ENCODE results near the gene RSPO1. TPM values are rescaled to one million over a fixed set of nuclear protein-coding genes. Genes with fewer than 3 reads are reported as not detected.

The RSPO1 gene
- total RNA-seq, 1 donor from 2014 or later: 9.1 TPM

DNA sequence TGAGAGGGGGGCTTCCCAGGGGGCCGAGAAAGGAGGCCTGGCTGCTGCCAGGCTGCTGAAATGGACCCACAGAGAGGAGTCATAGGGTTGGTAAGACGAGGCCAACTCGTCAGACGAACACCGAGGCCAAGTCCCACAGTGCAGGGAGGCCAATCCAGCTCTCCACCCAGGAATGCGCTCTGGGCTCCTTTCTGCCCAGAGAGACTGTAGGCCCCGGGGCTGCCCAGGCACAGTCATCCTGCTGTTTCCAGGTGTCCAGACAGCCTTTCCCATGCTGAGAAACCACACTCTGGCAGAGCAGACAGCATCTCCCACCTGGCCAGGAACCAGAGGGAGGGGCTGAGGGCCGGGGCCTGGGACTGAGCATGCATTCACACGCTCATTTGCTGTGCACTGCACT lies 26.7 kb upstream of the RSPO1 start:
- Histone ChIP-seq H3K36me3 (no peaks in the 10 kb centered on the region), H3K27ac (no peak overlapping the region), H3K4me1 (no peaks in the 10 kb centered on the region), H3K9me3 (no peaks in the 10 kb centered on the region), H3K27me3 (no peaks in the 10 kb centered on the region), H3K4me3 (no peak overlapping the region)
- TF ChIP-seq, protein P1, sequence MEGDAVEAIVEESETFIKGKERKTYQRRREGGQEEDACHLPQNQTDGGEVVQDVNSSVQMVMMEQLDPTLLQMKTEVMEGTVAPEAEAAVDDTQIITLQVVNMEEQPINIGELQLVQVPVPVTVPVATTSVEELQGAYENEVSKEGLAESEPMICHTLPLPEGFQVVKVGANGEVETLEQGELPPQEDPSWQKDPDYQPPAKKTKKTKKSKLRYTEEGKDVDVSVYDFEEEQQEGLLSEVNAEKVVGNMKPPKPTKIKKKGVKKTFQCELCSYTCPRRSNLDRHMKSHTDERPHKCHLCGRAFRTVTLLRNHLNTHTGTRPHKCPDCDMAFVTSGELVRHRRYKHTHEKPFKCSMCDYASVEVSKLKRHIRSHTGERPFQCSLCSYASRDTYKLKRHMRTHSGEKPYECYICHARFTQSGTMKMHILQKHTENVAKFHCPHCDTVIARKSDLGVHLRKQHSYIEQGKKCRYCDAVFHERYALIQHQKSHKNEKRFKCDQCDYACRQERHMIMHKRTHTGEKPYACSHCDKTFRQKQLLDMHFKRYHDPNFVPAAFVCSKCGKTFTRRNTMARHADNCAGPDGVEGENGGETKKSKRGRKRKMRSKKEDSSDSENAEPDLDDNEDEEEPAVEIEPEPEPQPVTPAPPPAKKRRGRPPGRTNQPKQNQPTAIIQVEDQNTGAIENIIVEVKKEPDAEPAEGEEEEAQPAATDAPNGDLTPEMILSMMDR (IDR thresholded peaks at IDR 0.05): no peak
- intact Hi-C loops (cut with DNase I): no loop called here
- ATAC-seq (no peak), DNase-seq (no peak)

DNA sequence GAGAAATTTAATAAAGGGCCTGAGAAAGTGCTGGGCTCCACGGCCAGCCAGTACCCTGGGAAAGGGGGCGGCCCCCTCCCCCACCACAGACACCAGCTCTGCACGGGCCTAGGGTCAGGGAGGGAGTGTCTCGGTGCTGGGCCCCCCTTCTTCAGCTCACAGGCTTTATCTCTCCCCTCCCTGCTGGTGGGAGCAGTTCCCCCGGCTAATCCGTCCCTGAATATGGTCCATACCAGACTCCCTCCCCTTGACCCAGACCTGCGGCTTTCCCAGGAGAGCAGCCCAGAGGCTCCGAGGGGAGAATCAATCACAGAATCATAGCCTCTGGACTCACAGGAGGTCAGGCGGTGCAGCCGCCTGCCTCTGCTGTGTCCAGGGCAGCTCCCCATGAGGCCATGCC lies 26.0 kb upstream of the RSPO1 start:
- ATAC-seq (no peak), DNase-seq (no peak)
- no peaks in the 10 kb centered on the region for H3K36me3 ChIP-seq
- H3K27me3 ChIP-seq: no peaks in the 10 kb centered on the region
- intact Hi-C loops (cut with DNase I): no loop called here
- no peak overlapping the region for H3K4me3 ChIP-seq
- no peaks in the 10 kb centered on the region for H3K4me1 ChIP-seq
- no peak overlapping the region for H3K27ac ChIP-seq
- no peaks in the 10 kb centered on the region for H3K9me3 ChIP-seq
- TF ChIP-seq, protein P1 (IDR thresholded peaks at IDR 0.05): no peak

DNA sequence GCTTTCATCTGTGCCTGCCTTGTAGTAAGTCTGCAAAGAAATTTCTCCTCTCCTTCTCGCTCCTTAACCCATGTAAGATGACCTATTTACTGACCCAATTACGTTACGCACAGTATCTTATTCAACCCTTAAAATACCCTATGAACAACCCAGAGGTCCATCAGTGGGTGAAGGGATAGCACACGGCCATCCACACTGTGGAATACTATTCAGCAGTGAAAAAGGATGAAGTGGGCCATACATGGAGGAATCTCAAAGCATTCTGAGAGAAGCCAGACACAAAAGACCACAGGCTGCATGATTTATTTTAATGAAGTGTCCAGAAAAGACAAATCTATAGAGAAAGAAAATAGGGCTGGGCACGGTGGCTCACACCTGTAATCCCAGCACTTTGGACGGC lies 23.8 kb upstream of the RSPO1 start:
- Histone ChIP-seq H3K4me3 (no peak overlapping the region), H3K27me3 (no peaks in the 10 kb centered on the region), H3K4me1 (no peaks in the 10 kb centered on the region), H3K27ac (no peak overlapping the region), H3K9me3 (no peaks in the 10 kb centered on the region), H3K36me3 (no peaks in the 10 kb centered on the region)
- intact Hi-C loops (cut with DNase I): no loop called here
- TF ChIP-seq, protein P1 (IDR thresholded peaks at IDR 0.05): no peak
- DNase-seq (no peak), ATAC-seq (no peak)

DNA sequence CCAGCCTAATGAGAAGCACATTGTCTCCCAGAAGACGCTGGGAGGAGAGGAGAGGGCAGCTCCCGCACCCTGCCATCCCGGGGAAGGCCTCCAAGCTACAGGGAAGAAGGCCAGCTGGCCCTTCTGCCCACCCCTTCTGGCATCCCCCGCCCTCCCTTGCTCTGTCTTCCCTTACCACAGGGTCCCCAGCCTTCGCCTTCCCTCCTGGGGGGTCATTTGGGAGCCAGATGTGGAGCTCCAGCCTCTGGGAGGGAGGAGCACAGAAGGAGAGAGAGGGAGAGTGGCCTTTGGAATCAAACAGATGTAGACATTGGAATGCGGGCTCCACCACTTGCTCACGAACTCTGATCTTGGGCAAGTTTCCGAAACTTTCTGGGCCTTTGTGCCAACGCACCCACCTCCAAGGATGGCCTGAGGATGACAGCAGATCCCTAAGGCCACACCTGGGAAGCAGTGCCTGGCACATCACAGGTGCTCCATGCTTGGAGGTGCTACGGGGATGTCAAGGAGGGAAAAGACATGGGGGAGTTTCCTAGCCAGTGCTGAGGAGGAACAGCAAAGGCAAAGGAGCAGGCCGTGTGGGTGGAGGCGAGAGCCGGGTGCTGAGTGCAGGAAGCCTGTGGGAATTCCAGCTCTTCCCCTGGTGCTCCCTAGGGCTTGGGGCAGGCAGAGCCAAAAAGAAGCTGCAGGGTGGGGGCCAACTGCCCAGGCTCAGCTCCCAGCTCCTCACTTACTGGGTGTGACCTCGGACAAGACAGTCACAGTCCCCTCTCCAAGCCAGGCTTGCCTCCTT lies 23.1 kb upstream of the RSPO1 start:
- intact Hi-C loops (cut with DNase I): no loop called here
- H3K9me3 ChIP-seq: no peaks in the 10 kb centered on the region
- H3K4me1 ChIP-seq: no peaks in the 10 kb centered on the region
- ATAC-seq (no peak), DNase-seq (no peak)
- no peak overlapping the region for H3K27ac ChIP-seq
- no peak overlapping the region for H3K4me3 ChIP-seq
- TF ChIP-seq, protein P1 (IDR thresholded peaks at IDR 0.05): no peak
- no peaks in the 10 kb centered on the region for H3K27me3 ChIP-seq
- H3K36me3 ChIP-seq: no peaks in the 10 kb centered on the region

DNA sequence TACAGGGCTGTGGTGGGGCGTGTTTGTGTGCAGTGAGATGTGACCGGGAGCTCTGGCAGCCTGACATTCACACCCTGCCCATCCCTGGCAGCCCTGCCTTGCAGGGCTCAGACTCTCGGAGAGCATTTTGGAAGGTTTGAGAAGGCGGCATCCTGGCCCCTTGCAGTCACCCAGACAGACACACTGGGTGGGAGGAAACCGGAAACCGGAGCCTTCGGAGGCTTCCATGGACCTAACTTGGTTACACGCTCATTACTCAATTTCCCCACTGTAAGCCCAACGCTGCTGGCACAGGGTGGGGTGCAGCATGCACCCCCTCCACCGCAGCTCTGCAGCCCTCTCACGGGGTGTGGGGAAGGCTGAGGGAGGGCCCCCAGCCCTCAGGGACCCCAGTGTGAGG lies 22.2 kb upstream of the RSPO1 start:
- Histone ChIP-seq H3K4me1 (no peaks in the 10 kb centered on the region), H3K4me3 (no peak overlapping the region), H3K36me3 (no peaks in the 10 kb centered on the region), H3K27ac (no peak overlapping the region), H3K9me3 (no peaks in the 10 kb centered on the region), H3K27me3 (no peaks in the 10 kb centered on the region)
- DNase-seq (no peak), ATAC-seq (no peak)
- intact Hi-C loops (cut with DNase I): no loop called here
- TF ChIP-seq, protein P1 (IDR thresholded peaks at IDR 0.05): no peak
